Parathyroid adenoma (tissue), 2 donors: ENCODE measurements around the gene NPM1.

Source experiments
- H2AFZ ChIP-seq: fragments of 300-600 bp; sonication (generic); one replicate; pipeline ENCODE4 v1.7.0; 2017; ENCODE audit warnings: antibody characterized with exemption, mild to moderate bottlenecking
- H3K27ac ChIP-seq: fragments of 300-600 bp; sonication (generic); one replicate; pipeline ENCODE4 v1.7.0; 2017
- H3K27me3 ChIP-seq: fragments of 300-600 bp; sonication (generic); one replicate; pipeline ENCODE4 v1.7.0; 2017; ENCODE audit warnings: low read length; ENCODE audit not compliant: control insufficient read depth, insufficient read depth
- H3K36me3 ChIP-seq: fragments of 300-600 bp; sonication (generic); one replicate; pipeline ENCODE4 v1.7.0; 2017; ENCODE audit warnings: low read length; ENCODE audit not compliant: control insufficient read depth, insufficient read depth
- H3K4me1 ChIP-seq: fragments of 300-600 bp; sonication (generic); one replicate; pipeline ENCODE4 v1.7.0; 2017; ENCODE audit warnings: control low read depth
- H3K4me2 ChIP-seq: fragments of 300-600 bp; sonication (generic); one replicate; pipeline ENCODE4 v1.7.0; 2017; ENCODE audit warnings: low read length
- H3K4me3 ChIP-seq: fragments of 300-600 bp; sonication (generic); one replicate; pipeline ENCODE4 v1.7.0; 2017; ENCODE audit warnings: low read depth, low read length
- H3K79me2 ChIP-seq: fragments of 300-600 bp; sonication (generic); one replicate; pipeline ENCODE4 v1.7.0; 2017; ENCODE audit warnings: control low read depth
- H3K9ac ChIP-seq: fragments of 300-600 bp; sonication (generic); one replicate; pipeline ENCODE4 v1.7.0; 2017; ENCODE audit warnings: mild to moderate bottlenecking
- H3K9me3 ChIP-seq: fragments of 300-600 bp; sonication (generic); one replicate; pipeline ENCODE4 v1.7.0; 2017; ENCODE audit warnings: low read length; ENCODE audit not compliant: control insufficient read depth
- TF ChIP-seq, protein P1 (sequence below): fragments of 300-600 bp; sonication (generic); IDR thresholded peaks from one replicate; pipeline ENCODE4 v1.7.0; 2017; ENCODE audit warnings: antibody characterized with exemption, mild to moderate bottlenecking
- donor health status: primary hyperparathyroidism.

NPM1 gene

DNA sequence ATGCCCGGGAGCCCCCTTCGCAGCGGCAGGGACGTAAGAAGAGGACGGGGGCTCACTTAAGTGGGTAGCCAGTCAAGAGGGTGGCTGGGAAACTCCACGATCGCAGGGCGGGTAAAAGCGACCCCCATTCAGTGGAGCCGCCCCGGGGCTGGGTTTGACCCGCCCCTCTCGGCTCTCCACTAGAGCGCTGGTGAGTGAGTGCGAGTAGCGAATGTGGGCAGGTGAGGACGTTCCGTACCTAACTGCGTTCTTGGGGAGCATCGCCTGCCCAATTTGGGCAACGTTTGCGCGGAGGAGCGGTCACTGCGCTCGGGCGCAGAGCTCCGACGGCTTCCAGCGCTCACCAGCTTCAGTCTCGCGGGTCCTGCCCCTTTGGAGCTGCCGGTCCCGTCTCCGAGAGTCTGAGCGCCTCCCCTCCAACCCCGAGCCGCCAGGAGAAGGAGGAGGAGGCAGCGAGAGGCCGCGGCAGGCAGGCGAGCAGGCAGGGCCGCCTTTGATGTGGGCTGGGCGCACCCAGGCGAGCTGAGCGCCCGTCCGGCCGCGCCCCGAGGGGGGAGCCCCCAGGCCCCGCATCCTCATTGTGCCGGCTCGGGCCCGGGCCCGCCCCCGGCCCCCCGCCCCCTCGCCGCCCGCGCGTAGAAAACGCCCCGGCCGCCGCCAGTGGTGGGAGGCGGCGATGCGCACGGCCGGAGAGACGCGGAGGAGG, 31.5 kb downstream of the NPM1 start, which contains the start of gene FGF18:
TSS of gene FGF18 (plus strand) at position 666 of the 706 bp plus-strand sequence. CDS start 553 bp downstream, outside the sequence.
- peak within 1 kb of the TSS; percentile 53 for H2AFZ ChIP-seq
- no peak within 1 kb of the TSS for H3K27ac ChIP-seq
- no peak within 1 kb of the TSS for H3K9ac ChIP-seq

DNA sequence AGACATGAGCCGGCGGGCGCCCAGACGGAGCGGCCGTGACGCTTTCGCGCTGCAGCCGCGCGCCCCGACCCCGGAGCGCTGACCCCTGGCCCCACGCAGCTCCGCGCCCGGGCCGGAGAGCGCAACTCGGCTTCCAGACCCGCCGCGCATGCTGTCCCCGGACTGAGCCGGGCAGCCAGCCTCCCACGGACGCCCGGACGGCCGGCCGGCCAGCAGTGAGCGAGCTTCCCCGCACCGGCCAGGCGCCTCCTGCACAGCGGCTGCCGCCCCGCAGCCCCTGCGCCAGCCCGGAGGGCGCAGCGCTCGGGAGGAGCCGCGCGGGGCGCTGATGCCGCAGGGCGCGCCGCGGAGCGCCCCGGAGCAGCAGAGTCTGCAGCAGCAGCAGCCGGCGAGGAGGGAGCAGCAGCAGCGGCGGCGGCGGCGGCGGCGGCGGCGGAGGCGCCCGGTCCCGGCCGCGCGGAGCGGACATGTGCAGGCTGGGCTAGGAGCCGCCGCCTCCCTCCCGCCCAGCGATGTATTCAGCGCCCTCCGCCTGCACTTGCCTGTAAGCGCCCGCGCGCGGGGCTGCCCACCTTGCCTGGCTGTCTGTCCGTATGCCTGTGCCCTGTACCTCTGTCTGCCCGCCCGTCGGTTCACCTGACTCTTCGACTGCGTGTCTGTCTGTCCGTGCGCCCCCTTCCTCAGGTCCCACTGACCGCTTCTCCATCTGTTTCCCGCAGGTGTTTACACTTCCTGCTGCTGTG, 32.2 kb downstream of the NPM1 start:
- no peaks in the 10 kb centered on the region for H3K79me2 ChIP-seq
- no peak overlapping the region for H3K4me3 ChIP-seq
- no peak overlapping the region for H3K9ac ChIP-seq
- H3K4me1 ChIP-seq = peaks cover 12% of the 10 kb centered on the region
- peak overlapping the region; percentile 53 for H2AFZ ChIP-seq
- H3K9me3 ChIP-seq = no peaks in the 10 kb centered on the region
- H3K36me3 ChIP-seq = no peaks in the 10 kb centered on the region
- peak overlapping the region; percentile 83 for H3K4me2 ChIP-seq
- TF ChIP-seq, protein P1, sequence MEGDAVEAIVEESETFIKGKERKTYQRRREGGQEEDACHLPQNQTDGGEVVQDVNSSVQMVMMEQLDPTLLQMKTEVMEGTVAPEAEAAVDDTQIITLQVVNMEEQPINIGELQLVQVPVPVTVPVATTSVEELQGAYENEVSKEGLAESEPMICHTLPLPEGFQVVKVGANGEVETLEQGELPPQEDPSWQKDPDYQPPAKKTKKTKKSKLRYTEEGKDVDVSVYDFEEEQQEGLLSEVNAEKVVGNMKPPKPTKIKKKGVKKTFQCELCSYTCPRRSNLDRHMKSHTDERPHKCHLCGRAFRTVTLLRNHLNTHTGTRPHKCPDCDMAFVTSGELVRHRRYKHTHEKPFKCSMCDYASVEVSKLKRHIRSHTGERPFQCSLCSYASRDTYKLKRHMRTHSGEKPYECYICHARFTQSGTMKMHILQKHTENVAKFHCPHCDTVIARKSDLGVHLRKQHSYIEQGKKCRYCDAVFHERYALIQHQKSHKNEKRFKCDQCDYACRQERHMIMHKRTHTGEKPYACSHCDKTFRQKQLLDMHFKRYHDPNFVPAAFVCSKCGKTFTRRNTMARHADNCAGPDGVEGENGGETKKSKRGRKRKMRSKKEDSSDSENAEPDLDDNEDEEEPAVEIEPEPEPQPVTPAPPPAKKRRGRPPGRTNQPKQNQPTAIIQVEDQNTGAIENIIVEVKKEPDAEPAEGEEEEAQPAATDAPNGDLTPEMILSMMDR = no peak
- H3K27me3 ChIP-seq = no peaks in the 10 kb centered on the region
- no peak overlapping the region for H3K27ac ChIP-seq

More for the DNA sequence above, 31.5 kb downstream of the NPM1 start, which contains the start of gene FGF18:
- Histone ChIP-seq H3K36me3 (no peaks in the 10 kb centered on the region), H3K27me3 (no peaks in the 10 kb centered on the region), H3K4me1 (peaks cover 12% of the 10 kb centered on the region), H3K9me3 (no peaks in the 10 kb centered on the region), H3K4me2 (peak within 1 kb of the TSS; percentile 83), H3K79me2 (no peaks in the 10 kb centered on the region), H3K4me3 (peak within 1 kb of the TSS; percentile 29)
- TF ChIP-seq, protein P1 = no peak

DNA sequence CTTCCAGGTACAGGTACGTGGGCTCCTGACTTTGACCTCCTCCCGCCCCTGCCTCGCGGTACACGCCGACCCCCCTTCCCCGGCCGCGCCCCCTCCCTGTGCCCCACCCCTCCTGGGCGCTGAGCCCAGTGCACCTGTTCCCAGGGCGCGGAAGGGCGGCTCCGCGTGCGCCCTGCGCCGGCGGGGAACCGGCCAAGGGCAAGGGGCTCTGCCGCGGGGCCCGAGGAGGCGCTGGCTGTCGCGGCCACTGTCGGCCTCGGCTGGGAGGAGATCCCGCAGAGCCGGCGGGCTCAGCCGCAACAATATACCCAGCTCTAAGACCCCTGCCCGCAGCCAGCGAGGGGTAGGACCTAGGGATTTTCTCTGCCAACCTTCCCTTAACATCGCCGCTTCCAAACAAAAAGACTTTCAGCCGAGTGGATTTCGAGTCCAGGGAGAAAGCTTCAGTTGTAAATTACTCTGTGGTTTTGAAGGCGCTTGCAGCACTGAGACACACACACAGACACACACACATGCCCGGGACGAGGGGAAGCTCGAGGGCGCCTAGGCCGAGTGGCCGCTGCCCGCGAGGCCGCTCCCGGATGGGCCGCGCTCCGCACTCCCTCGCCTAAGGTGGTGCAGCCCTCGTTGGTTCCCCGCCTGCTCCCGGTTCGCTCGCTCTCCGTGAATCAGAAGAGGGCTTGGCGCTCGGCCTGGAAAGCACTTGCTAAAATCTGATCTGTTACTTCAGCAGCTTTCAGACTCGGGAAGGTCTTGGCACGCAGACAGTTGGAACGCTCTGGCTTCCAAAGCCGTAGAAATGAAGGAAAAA, 33.0 kb downstream of the NPM1 start:
- no peak overlapping the region for H3K9ac ChIP-seq
- TF ChIP-seq, protein P1 = no peak
- no peak overlapping the region for H3K27ac ChIP-seq
- no peaks in the 10 kb centered on the region for H3K36me3 ChIP-seq
- no peaks in the 10 kb centered on the region for H3K9me3 ChIP-seq
- peak overlapping the region; percentile 53 for H2AFZ ChIP-seq
- peak overlapping the region; percentile 83 for H3K4me2 ChIP-seq
- H3K4me3 ChIP-seq = peak overlapping the region; percentile 29
- H3K79me2 ChIP-seq = no peaks in the 10 kb centered on the region
- peaks cover 12% of the 10 kb centered on the region for H3K4me1 ChIP-seq
- H3K27me3 ChIP-seq = no peaks in the 10 kb centered on the region

DNA sequence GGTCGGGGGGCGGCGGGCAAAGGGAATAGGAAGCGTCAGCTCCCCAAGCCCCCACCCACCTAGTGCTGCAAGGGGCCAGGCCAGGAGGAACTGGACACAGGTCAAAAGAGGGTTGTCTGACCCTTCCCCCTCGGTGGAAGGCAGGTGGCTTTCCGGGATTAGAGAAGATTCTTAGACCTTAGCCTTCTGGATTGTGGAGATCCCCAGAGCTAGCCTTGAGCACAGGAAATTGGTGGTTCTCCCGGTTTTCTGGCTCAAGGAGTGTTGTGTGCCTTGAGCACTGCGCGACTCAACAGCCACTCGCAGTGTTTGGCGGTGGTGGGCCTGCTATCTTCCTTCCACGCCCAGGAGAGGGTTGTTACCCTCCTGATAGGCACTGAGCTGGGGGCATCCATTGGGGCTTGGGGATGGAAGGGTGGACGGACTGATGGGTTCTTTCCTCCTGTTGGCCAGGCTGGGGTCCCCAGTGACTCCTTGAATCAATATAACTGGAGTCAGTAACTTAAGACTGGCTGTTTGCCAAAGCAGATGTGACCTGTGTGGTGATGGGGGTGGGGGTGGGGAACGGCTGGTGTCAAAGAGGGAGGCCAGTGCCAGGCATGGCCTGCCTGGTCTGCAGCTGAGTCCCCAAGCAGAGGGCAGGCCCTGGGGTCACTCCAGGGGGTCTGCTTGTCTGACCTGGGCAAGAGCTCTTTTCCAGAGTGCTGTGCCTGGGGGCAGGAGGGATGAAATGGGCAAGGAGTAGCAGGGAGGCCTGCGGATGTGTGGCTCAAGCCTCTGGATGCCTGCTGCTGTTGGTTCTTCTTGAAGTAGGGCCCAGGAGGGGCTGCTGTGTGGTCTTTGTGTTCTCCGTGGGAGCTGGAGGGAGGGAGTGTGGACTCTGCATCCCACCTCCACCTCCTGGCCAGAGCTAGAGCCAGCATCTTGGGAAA, 33.9 kb downstream of the NPM1 start:
- Histone ChIP-seq H3K4me2 (peak overlapping the region; percentile 83), H2AFZ (no peak overlapping the region), H3K27me3 (no peaks in the 10 kb centered on the region), H3K79me2 (no peaks in the 10 kb centered on the region), H3K4me3 (no peak overlapping the region), H3K36me3 (no peaks in the 10 kb centered on the region), H3K9ac (no peak overlapping the region), H3K27ac (no peak overlapping the region), H3K4me1 (peaks cover 12% of the 10 kb centered on the region), H3K9me3 (no peaks in the 10 kb centered on the region)
- TF ChIP-seq, protein P1 = no peak
